Activated naive CD4-positive, alpha-beta T cell treated with anti-CD3 and anti-CD28 coated beads, Interleukin-2, amount 50 U/mL, for 16 hours (primary cell): Measurements from ENCODE around the gene PDCD7.
"Not testable (repeated sequence)": the region's sequence is repeated elsewhere in the genome, so short reads cannot be mapped to it uniquely, and the experiment has no call there.

Experiments used
- DNase-seq: peaks from one replicate; pipeline ENCODE4 v3.0.0-alpha.2; 2020

Gene PDCD7

DNA sequence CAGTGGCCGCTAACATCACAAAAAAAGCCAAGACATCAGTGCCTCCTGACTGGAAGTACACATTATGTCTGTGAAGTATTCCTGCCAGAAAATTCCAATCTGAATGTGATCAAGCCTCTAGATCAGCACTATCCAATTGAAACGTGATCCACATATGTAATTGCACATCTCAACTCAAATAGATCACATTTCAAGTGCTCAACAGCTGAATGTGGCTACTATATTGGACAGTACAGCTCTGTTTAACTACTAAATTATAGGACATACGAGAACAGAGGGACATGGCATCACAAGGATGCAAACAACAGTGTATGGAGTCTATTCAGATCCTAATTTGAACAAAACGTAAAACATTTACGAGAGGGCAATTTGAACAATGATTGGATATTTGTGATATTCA, 18.1 kb downstream of the PDCD7 start:
- no peak for DNase-seq

DNA sequence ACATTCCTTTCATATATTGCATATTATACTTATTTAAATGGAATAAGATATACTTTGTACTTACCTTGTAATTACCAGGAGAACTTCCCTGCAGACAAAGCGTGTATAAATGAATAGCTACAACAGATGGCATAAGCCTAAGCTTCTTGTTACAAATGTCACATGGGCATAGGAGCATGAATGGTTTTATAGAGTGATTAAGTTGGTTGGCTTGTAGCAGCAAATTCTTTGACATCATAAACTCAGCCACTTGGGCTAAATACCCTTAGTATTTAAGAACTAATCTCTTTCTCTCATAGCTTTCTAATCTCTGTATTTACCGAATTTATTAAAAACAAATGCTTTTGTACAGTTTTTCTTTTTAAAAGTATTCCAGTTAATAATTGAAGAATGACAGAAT, 18.5 kb downstream of the PDCD7 start, which contains the start of gene UBAP1L:
Gene UBAP1L, minus strand, starts transcription at position 115 of the 400 bp plus-strand sequence. CDS start 8,985 bp downstream, outside the sequence.
- DNase-seq = no peak

DNA sequence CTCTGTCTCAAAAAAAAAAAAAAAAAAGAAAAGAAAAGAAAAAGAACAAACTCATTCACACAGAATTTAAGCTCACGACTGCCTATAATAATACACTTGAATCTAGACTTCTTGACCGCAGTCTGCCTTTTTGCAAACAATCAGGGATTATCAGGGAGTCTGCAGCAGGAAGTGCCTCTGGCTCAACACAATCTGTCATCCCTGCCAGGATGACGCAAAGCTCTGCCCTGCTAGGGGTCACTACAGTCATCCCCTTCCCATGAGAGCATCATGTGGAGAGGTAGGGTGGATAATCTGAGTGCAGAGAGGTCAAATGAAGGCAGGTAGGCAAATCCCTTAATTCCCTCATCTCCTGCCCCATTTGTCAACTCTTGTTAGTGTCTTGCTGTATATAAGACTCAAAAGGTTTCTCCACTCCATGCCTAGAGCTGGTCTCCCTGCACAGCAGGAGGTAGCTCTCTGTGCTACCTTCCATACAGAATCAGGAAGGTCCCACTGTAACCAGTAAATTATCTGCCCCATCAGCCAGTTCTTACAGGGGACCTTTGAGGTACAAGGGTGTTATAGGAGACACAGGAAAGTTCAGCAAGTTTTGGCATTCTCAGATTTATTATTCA, 22.8 kb downstream of the PDCD7 start:
- DNase-seq = no peak

DNA sequence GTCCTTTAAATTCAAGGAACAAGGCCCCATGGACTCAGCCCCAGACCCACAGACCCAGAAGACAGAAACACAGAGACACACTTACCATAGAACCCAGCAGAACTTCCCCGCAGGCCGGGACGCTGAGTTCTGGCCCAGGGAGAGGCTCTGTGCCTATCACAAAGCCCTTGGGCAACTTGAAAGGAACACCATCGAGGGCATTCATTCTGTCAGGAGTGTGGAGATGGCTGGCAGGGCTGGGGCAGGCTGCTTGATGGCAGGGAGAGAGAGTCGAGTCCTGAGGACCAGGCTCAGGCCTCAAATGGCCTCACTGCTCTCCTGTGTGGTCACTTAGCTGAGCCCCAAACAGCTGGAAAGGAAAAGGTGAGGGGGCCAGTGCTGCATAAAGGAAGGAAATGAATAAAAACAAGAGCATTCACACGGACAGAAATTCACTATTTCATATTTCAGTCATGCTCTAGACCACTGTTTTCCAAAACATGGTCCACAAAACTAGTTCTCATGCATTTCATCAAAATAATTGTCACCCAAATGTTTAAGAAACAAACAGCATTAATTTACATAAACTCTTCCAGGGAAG, 27.5 kb downstream of the PDCD7 start:
- no peak for DNase-seq

DNA sequence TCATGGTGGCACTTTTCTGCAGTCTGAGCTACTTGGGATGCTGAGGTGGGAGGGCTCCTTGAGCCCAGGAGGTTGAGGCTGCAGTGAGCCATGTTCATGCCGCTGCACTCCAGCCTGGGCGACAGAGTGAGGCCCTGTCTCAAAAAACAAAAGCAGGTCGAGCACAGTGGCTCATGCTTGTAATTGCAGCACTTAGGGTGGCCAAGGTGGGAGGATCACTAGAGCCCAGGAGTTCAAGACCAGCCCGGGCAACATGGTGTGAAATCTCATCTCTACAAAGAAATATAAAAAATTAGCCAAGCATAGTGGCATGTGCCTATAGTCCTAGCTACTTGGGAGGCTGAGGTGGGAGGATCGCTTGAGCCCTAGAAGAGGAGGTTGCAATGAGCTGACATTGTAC, 28.6 kb downstream of the PDCD7 start:
- DNase-seq = no peak

DNA sequence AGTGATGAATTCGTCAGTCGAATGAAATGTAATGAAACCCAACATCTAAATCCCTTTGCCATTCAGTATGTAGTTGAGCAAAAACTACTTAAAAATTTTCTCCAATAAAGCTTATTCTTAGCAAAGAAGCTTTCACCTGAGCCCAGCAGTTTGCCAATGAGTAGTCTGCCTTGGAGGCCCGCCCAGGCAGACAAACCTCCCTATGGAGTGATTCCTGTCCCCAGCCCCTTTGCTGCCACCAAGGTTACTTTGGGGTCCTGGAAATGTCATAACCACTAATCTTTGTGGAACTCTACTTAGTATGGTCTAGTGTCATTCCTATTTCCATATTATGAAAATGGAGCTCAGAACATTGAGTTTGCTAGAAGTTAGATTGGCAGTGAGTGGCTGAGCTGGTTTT, 30.7 kb downstream of the PDCD7 start:
- DNase-seq = no peak

DNA sequence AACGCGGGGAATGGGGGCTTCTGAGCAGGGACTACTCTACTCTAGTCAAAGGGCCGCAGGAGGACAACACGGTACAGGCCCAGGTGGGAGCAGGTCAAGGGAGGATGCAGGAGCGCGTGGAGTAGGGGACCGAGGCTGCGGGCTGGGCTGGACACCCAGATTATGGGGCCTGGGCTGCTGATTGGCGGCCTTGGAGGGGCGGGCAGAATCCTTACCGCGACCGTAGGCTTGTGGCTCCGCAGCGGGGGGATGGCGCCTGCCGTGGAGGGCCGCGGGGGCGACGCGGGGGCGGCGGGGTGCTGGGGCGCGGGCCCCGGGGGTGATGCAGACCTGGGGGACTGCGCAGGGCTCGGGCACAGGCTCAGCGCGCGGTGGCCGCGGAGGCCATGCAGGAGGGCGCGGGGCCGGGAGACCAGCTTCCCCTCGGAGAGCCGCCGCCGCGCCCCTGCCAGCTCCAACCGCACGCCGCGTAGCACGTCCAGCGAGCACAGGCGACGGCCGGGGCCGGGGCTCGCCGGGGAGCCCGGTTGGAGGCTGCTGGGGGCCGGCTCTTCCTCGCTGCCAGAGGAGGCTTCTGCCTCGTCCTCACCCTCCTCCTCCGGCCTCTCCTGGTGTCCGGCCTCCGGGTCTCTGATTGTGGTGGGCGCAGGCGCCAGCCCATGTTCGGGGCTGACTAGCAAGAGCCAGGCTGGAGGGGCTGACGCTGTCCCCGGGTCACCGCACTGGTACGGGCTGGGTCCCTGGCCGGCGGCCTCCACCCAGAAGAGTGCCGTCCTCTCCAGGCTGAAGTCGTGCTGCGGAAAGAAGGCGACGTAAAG, 31.5 kb downstream of the PDCD7 start:
- DNase-seq = no peak

DNA sequence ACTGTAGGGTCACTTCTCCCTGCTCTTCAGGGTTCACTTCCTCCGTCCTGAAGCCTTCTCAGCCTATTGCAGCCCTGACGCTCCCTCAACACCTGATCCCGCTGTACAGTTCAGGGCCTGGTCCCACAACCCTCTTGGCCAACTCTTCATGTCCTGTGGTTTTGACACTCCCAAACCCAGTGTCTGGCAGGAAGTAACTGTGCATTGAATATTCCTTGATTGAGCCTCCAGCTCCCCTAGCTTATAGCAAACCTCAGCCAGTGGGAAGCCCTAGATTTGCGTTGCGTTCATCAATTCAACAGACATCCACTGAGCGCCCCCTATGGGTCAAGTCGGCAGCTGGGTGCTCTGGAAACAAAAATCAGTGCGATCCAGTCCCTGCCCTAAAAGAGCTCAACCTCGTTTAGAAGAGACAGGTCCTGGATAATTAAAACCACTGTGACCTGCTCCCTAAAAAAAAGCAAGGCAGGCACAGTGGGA, 32.2 kb downstream of the PDCD7 start:
- DNase-seq = peak; percentile 60

DNA sequence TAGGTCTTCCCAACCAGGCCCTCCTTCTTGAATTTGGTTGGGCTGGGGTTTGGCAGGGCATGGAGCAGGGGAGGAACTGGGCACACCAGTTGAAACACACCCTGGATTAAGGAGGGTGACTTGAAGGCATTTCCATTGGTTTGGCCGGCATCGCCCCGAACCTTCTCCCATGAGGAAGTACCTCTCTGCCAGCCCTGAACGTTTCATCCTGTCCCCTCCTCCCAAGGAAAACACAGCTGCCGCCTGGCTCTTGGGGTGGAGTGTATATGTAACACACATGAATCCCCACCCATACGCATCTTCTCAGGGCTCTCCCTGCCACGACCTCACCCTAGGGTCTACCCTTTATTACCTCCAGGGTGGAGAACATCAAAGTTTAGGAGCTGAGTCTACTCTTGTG, 33.2 kb downstream of the PDCD7 start:
- no peak for DNase-seq

DNA sequence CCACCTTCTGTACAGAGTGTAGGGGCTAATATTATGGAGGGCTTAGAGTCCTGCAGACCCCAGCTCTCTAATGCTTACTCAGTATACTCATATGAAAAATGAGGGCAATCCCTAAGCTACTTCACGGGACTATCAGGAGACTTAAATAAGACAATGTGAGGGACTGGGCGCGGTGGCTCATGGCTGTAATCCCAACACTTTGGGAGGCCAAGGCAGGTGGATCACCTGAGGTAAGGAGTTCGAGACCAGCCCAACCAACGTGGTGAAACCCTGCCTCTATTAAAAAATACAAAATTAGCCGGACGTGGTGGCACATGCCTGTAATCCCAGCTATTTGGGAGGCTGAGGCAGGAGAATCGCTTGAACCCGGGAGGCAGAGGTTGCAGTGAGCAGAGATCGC, 33.8 kb downstream of the PDCD7 start:
- not testable (repeated sequence) for DNase-seq

DNA sequence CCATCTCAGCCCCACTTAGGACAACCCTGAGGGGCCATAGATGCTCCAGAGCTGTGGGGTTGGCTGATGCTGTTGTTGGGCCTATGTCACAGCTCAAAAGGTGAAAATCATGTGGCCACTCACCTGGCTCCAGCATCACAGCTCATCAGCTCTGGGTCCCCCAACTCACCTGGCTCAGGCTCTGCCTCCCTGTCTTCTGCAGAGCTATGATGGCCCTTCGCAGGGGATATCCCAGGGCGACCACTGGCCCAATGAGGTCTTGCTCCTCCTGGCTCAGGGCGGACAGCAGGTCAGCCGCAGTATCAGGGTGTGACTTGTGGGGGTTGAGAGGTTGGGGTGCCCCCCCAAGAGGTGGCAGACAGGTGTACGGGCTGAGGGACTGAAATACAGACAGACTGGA, 34.3 kb downstream of the PDCD7 start:
- no peak for DNase-seq

DNA sequence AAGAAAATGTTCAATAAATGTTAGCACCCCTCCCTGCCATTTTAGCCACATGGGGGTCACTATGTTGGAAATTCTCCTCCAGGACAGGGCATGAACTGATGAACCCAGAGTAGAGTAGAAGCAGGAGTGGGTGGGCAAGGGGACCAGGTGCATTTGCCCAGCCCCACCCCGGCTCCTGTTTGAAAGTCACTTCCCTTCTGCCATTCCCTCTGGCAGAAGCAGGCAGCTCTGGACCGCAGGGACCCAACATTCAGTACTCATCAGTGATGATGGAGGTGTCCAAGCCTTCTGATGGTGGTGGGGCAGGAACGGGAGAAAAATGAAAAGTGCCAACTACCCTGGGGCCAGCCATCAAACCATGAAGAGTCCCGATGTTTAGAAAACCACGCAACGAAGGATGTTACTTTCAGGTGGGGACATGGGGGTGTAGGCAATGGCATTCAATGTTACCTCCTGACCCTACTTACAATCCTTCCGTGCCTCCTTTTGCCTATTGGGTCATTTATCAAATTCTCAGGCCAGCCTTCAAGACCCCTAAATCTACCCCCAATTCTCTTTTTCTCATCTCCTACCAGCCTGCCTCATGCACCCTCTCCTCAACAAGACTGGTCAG, 35.9 kb downstream of the PDCD7 start:
- no peak for DNase-seq

DNA sequence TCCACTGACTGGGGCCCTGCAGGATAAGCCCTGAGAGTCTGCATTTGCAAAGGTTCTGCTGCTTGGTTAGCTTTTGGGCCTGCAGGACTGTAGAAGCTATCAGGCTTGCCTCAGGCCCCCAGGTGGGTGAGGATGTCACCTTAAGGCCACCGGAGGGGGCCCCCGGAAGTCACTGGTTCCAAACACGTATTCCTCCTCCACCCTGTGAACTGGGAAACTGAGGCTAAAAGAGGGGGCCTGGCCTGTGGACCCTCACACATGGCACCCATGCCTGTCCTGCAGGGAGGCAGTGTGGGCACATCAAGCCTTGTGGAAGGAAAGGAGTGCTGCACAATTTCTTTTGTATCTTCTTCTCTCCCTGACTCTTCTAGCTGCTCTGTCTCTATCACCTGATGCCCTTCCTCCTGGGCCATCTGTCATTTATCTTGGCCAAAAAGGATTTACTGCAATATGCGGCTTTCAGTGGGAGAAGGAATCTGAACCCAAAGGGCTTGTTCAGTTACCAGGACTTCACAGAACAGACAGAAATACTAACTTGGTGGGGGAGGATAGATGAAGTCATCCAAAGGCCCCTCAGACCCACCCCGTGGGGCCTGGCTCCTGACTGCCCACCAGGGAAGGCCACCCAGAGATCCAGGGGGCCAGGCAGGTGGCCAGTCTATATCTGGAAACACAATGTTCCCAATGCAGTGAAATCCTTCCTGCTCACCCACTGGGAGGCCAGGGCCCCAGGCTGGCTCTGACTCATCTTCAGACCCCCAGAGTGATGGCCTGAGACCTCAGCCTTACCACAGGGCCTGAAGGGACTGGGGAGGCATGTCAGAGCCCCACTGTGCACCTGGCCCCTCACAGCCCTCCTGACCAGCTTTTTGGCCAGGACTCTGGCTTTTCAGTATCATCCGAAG, 36.9 kb downstream of the PDCD7 start:
- no peak for DNase-seq

DNA sequence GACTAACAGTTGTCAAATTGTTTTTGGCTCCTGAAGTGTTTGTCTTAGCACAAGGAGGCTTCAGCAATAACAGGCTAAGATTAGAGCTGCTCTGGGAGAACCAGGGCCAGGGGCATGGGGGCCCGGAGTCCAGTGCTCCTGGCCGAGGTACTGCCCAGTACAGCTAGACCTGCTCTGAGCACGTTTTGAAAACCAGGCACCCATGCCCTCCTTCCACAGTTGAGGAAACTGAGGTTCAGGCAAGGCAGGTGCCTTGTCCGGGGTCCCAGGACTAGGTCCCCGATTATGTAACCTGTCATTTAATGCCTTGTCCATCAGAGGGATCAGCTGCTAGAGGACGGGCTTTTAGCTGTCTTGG, 37.9 kb downstream of the PDCD7 start:
- DNase-seq = no peak

DNA sequence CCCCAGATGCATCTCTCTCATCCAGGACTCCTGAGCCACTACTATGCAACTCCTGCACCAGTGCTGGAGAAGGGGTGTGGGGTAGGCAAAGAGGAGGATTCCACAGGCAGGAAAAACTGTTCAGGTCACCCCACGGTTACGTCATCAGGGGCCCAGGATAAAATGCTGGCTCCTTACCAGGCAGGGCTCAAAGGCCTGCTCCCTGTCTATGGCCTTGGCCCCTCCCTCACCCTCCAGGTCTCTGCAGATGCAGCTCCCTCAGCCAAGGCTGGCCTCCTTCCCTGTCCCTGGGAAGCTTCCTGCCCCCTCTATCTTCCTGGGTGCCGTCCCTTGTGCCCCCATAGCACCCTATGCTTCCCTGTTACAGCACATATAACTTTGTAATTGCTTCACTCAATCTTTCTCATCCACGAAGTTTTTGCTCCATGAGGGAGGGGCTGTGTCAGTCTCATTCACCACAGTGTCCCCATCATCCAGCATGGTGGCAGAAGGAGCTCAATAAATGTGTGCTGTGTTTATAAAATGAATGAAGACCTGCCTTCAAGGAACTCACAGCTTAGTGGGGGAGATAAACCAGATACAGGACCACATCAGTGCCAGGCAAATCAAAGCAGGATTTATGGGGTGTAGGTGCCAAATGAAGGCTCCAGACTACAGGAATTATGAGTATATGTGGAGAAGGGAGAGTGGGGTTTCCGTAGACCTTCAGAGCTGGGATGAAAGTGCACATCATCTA, 38.4 kb downstream of the PDCD7 start:
- no peak for DNase-seq

DNA sequence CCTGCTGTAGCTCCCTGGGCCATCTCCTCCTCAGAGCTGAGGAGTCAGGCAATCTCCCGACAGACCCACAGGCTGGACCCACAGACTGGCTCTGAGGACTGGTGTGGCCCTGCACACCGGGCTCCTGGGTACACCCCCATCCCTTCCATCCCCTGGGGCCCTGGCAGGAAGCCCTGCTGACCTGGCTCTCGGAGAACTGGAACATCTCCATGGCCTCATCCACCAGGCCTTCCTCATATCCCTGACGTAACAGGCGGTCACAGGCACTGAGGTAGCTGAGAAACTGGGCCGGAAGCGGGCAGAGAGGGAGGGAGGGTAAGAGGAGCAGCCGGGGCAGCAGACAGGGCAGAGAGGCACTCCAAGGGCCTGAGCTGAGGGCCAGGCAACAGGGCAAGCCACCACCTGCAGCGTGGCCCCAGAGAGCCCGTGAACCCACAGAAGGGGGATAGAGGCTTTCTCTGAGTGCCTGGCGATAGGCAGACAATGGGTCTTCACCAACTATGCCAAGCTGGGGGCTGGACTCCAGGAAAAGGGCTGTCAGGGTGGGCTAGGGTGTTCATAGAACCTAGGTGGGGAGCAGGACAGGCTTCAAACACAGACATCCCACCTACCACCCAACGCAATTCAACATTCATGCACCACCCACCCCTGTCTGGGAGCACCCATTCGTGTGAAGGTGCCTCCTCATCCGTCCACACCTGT, 39.2 kb downstream of the PDCD7 start:
- no peak for DNase-seq

DNA sequence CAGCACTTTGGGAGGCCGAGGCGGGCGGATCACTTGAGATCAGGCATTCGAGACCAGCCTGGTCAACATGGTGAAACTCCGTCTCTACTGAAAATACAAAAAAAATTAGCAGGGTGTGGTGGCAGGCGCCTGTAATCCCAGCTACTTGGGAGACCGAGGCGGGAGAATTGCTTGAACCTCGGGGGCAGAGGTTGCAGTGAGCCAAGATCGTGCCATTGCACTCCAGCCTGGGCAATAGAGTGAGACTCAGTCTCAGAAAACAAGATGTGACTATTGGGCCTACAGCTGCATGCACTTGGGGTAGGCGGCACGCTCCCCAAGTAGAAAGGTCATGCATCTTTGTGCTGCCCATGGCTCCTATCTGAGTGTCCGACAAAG, 39.8 kb downstream of the PDCD7 start:
- not testable (repeated sequence) for DNase-seq

DNA sequence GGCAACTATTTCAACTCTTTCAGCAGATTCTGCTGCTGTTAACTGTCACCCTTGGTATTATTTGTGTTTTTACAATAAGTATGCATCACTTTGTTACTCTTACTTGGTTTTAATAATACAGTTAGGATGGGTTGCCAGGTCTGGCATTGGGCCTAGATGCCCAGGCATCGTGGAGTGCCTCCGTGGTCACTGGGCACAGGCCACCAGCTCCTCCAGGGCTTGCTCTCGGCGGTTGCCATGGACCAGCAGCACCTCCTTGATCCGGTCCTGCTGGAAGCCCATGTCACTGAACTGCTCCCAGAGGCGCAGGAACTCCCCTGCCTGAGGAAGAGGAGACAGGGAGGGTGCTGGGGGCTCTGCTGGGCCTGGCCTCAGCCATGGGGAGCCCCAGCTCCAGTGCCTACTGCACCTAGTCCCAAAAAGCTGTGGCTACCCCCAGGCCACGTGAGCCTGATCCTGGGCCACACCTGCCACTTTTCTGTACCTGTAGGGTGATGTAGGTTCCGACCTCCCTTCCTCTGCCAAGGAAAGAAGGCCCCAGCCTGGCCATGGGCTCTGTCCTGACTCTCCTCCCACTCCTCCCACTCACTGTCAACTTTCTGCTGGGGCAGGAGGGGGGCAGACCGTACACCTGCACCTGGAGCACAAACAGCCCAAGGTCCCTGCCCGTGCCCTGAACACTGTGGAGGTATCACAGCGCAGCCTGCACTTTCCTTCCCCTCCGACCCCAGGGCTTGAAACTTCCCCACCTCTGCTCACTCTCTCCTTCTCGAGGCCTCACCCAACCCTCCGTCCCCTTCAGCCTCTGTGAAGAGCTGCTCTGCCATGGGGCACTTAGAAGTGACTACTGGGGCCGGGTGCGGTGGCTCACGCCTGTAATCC, 40.5 kb downstream of the PDCD7 start:
- DNase-seq = no peak

DNA sequence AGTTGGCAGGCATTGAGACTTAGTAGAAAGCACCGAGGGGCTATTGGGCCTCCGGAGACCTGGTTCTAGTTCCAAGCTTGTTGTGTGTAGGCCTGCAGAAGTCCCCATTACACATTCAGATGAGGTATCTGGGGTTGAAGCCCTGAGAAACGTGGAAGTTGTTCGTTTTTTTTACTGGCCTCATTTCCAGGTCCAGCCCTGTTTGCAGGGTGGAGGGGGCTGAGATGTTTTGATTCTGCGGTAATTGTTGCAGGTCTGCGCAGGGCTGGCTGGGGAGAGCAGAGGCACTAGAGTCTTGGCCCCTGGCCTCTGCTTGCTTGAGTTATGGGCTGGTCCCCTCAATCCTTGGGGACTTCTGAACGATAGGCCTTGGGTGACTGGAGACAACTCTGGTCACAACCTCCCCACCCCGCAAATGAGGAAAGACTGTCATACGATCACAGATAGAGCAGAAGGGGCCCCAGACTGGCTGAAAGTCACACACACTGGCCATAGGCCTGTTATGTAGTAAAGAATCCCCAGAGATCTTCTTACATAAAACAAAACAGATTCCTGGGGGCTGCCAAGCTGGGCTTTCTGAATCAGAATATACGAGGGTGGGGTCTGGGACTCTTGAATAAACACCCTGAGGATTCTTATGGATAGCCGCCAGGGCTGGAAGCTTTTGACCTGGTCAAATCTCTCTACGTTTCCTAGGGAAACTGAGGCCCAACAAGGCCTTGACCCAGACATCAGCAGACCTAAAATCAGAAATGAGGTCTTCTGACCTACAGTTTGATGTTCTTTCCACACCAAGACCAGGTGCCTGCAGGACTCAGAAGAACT, 41.5 kb downstream of the PDCD7 start:
- DNase-seq = no peak
